Neural cell (in vitro differentiated cells): ENCODE measurements around the gene CENPP. TPM values are rescaled to one million over a fixed set of nuclear protein-coding genes. Genes with fewer than 3 reads are reported as not detected.

Source experiments
- H2AFZ ChIP-seq: fragments of 200-600, 300-800 bp; sonication (generic), shearing (Covaris generic); 2 replicates; pipeline ENCODE4 v1.6.0; 2014; ENCODE audit warnings: low read depth, mild to moderate bottlenecking, antibody characterized with exemption, low read length, moderate library complexity
- H3F3A ChIP-seq: fragments of 200-600 bp; shearing (Covaris generic); 2 replicates; pipeline ENCODE4 v1.6.1; 2016; ENCODE audit warnings: mild to moderate bottlenecking, moderate library complexity, mixed read lengths, antibody characterized with exemption, low read length; ENCODE audit not compliant: insufficient read depth, poor library complexity, severe bottlenecking
- H3K27ac ChIP-seq: fragments of 200-600, 300-800 bp; sonication (generic), shearing (Covaris generic); 2 replicates; pipeline ENCODE4 v1.5.1; 2014; ENCODE audit warnings: mild to moderate bottlenecking, low read length, moderate library complexity
- H3K27me3 ChIP-seq: fragments of 300-800, 200-600 bp; sonication (generic), shearing (Covaris generic); 2 replicates; pipeline ENCODE4 v1.6.0; 2014; ENCODE audit warnings: mild to moderate bottlenecking, low read depth, low read length, moderate library complexity; ENCODE audit not compliant: insufficient read depth
- H3K36me3 ChIP-seq: fragments of 300-800, 200-600 bp; sonication (generic), shearing (Covaris generic); 2 replicates; pipeline ENCODE4 v1.5.1; 2014; ENCODE audit warnings: mild to moderate bottlenecking, antibody characterized with exemption, low read length, moderate library complexity; ENCODE audit not compliant: insufficient read depth
- H3K4me2 ChIP-seq: fragments of 300-800, 200-600 bp; sonication (generic), shearing (Covaris generic); 2 replicates; pipeline ENCODE4 v1.6.0; 2014; ENCODE audit warnings: mild to moderate bottlenecking, low read length
- H3K4me3 ChIP-seq: fragments of 300-800, 200-600 bp; sonication (generic), shearing (Covaris generic); 2 replicates; pipeline ENCODE4 v1.5.1; 2014; ENCODE audit warnings: mild to moderate bottlenecking, low read length, moderate library complexity
- H3K79me2 ChIP-seq: fragments of 200-600 bp; shearing (Covaris generic); replicated peaks from 2 replicates; pipeline ENCODE4 v1.6.0; 2014; ENCODE audit warnings: mild to moderate bottlenecking, low read length, moderate library complexity; ENCODE audit not compliant: insufficient read depth
- H3K9ac ChIP-seq: fragments of 300-800, 200-600 bp; sonication (generic), shearing (Covaris generic); 2 replicates; pipeline ENCODE4 v1.6.1; 2016; ENCODE audit warnings: mild to moderate bottlenecking, low read length, mixed read lengths
- H3K9me2 ChIP-seq: fragments of 200-600 bp; shearing (Covaris generic); 2 replicates; pipeline ENCODE4 v1.6.1; 2016; ENCODE audit warnings: mild to moderate bottlenecking, low read length, mixed read lengths; ENCODE audit not compliant: insufficient read depth
- H3K9me3 ChIP-seq: fragments of 200-600, 300-800 bp; sonication (generic), shearing (Covaris generic); 2 replicates; pipeline ENCODE4 v1.6.1; 2016; ENCODE audit warnings: mild to moderate bottlenecking, mixed run types, low read length, moderate library complexity, mixed read lengths
- H4K20me1 ChIP-seq: fragments of 200-600 bp; shearing (Covaris generic); 2 replicates; pipeline ENCODE4 v1.6.1; 2016; ENCODE audit warnings: mild to moderate bottlenecking, mixed run types; ENCODE audit not compliant: insufficient read depth
- CTCF ChIP-seq: fragments of 450-650 bp; IDR thresholded peaks from 2 replicates; pipeline ENCODE4 v1.5.1; 2014; ENCODE audit warnings: antibody characterized with exemption, mild to moderate bottlenecking, moderate library complexity; ENCODE audit not compliant: poor library complexity, severe bottlenecking
- EP300 ChIP-seq: fragments of 450-650 bp; conservative IDR thresholded peaks from 2 replicates; pipeline ENCODE4 v1.6.1; 2014; ENCODE audit warnings: antibody characterized with exemption, mild to moderate bottlenecking, moderate library complexity; ENCODE audit not compliant: poor library complexity, severe bottlenecking
- EZH2 ChIP-seq: fragments of 200-600, 300-800 bp; shearing (Covaris generic), sonication (generic); IDR thresholded peaks from 2 replicates; pipeline ENCODE4 v1.6.1; 2014; ENCODE audit warnings: antibody characterized with exemption, low read length, borderline replicate concordance, mild to moderate bottlenecking; ENCODE audit not compliant: insufficient read depth, poor library complexity, severe bottlenecking
- MXI1 ChIP-seq: fragments of 450-650 bp; conservative IDR thresholded peaks from 2 replicates; pipeline ENCODE4 v1.6.1; 2014; ENCODE audit warnings: antibody characterized with exemption, mild to moderate bottlenecking; ENCODE audit not compliant: poor library complexity, severe bottlenecking
- POLR2AphosphoS5 ChIP-seq: IDR thresholded peaks from 2 replicates; pipeline ENCODE4 v1.6.1; 2012
- RAD21 ChIP-seq: fragments of 450-650 bp; conservative IDR thresholded peaks from 2 replicates; pipeline ENCODE4 v1.6.1; 2014; ENCODE audit warnings: antibody characterized with exemption, mild to moderate bottlenecking, moderate library complexity
- SMC3 ChIP-seq: fragments of 450-650 bp; conservative IDR thresholded peaks from 2 replicates; pipeline ENCODE4 v1.6.1; 2014; ENCODE audit warnings: antibody characterized with exemption, mild to moderate bottlenecking, moderate library complexity; ENCODE audit not compliant: poor library complexity
- TAF1 ChIP-seq: IDR thresholded peaks from 2 replicates; pipeline ENCODE4 v1.6.1; 2012; ENCODE audit warnings: low read depth
- polyA plus RNA-seq: library from polyadenylated mRNA; depleted of rRNA; stranded (reverse); fragments of >200 nt; gene quantifications from 2 replicates; pipeline ENCODE4 v1.2.3, GENCODE V29; 2014
- TF ChIP-seq, protein P1 (sequence below): IDR thresholded peaks from 2 replicates; pipeline ENCODE4 v1.6.1; 2012; ENCODE audit warnings: borderline replicate concordance

CENPP gene
- polyA plus RNA-seq, 1 donor from 2014 or later, result 5.0 TPM

- Histone ChIP-seq H3K9ac (no peak overlapping the region), H3K27ac (no peak overlapping the region), H4K20me1 (no peaks in the 10 kb centered on the region), H3K36me3 (no peaks in the 10 kb centered on the region), H3K9me3 (no peaks in the 10 kb centered on the region), H3K4me2 (no peak overlapping the region), H3K9me2 (no peaks in the 10 kb centered on the region), H3K79me2 (no peaks in the 10 kb centered on the region), H2AFZ (no peak overlapping the region), H3F3A (no peaks in the 10 kb centered on the region), H3K4me3 (no peak overlapping the region), H3K27me3 (no peaks in the 10 kb centered on the region)
- no peak for TF ChIP-seq MXI1
- TF ChIP-seq TAF1, result no peak
- TF ChIP-seq CTCF, result no peak
- TF ChIP-seq EP300, result no peak
- no peak for TF ChIP-seq EZH2
- TF ChIP-seq RAD21, result no peak
- TF ChIP-seq SMC3, result no peak
- TF ChIP-seq, protein P1, sequence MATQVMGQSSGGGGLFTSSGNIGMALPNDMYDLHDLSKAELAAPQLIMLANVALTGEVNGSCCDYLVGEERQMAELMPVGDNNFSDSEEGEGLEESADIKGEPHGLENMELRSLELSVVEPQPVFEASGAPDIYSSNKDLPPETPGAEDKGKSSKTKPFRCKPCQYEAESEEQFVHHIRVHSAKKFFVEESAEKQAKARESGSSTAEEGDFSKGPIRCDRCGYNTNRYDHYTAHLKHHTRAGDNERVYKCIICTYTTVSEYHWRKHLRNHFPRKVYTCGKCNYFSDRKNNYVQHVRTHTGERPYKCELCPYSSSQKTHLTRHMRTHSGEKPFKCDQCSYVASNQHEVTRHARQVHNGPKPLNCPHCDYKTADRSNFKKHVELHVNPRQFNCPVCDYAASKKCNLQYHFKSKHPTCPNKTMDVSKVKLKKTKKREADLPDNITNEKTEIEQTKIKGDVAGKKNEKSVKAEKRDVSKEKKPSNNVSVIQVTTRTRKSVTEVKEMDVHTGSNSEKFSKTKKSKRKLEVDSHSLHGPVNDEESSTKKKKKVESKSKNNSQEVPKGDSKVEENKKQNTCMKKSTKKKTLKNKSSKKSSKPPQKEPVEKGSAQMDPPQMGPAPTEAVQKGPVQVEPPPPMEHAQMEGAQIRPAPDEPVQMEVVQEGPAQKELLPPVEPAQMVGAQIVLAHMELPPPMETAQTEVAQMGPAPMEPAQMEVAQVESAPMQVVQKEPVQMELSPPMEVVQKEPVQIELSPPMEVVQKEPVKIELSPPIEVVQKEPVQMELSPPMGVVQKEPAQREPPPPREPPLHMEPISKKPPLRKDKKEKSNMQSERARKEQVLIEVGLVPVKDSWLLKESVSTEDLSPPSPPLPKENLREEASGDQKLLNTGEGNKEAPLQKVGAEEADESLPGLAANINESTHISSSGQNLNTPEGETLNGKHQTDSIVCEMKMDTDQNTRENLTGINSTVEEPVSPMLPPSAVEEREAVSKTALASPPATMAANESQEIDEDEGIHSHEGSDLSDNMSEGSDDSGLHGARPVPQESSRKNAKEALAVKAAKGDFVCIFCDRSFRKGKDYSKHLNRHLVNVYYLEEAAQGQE, result no peak
- no peak for TF ChIP-seq POLR2AphosphoS5
These were observed 225.0 kb downstream of the CENPP start for GRCh38 chr9:92550765-92551164.

DNA sequence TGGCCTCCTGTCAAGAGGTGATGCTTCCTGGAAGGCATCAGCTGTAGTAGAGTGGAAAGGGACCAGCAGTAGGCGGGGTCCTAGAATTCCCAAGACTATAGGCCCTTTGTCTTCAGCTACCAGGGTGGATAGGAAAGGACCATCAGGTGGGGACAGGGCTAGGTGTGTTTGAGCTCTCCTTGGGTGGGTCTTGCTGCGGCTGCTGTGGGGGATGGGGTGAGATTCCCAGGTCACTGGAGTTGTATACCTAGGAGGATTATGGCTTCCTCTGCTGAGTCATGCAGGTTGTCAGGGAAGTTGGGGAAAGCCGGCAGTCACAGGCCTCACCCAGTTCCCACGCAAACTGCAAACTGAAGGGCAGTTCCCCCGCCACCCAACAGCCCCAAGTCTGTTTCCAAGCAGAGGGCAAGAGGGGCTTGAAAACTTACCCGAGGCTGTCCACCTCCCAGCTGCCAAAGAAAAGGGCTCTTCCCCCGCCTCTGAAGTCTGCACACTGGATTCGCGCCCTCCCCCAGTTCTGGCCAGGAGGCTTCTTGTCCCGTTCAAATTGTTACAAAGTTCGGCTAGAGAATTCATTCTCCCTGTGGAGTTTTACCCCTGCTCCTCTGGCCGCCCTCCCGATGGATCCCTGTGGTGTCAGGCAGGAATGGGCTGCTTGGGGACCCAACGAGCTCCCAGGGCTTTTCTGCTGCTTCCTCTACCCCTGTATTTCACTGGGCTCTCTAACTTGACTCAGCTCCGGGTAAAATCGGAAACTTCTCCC, 233.0 kb downstream of the CENPP start:
- no peak overlapping the region for H3K27ac ChIP-seq
- no peaks in the 10 kb centered on the region for H3K36me3 ChIP-seq
- H3K9me3 ChIP-seq, result no peaks in the 10 kb centered on the region
- H3K27me3 ChIP-seq, result no peaks in the 10 kb centered on the region
- H4K20me1 ChIP-seq, result no peaks in the 10 kb centered on the region
- TF ChIP-seq MXI1 (no peak), RAD21 (no peak), CTCF (no peak), EZH2 (no peak), POLR2AphosphoS5 (no peak)
- H2AFZ ChIP-seq, result no peak overlapping the region
- H3K79me2 ChIP-seq, result no peaks in the 10 kb centered on the region
- H3K9ac ChIP-seq, result no peak overlapping the region
- no peak overlapping the region for H3K4me3 ChIP-seq
- H3K4me2 ChIP-seq, result no peak overlapping the region
- H3K9me2 ChIP-seq, result no peaks in the 10 kb centered on the region
- H3F3A ChIP-seq, result no peaks in the 10 kb centered on the region
